DOHH2 (cell line): ENCODE data around the gene NCF4.

Source experiments
- H3F3A ChIP-seq: fragments of 200-600 bp; sonication (generic), shearing (Covaris generic); 2 replicates; pipeline ENCODE4 v1.6.0; 2016; ENCODE audit warnings: antibody characterized with exemption, mild to moderate bottlenecking; ENCODE audit not compliant: control insufficient read depth, insufficient read depth
- H3K27ac ChIP-seq: fragments of 200-600 bp; sonication (generic); 2 replicates; pipeline ENCODE4 v1.5.1; 2014; ENCODE audit warnings: low read depth, mild to moderate bottlenecking, low read length, moderate library complexity
- H3K27me3 ChIP-seq: fragments of 200-600 bp; sonication (generic); 2 replicates; pipeline ENCODE4 v1.6.1; 2014; ENCODE audit warnings: mild to moderate bottlenecking, low read length, mixed read lengths; ENCODE audit not compliant: control insufficient read depth
- H3K36me3 ChIP-seq: fragments of 200-600 bp; sonication (generic); 2 replicates; pipeline ENCODE4 v1.6.1; 2014; ENCODE audit warnings: mild to moderate bottlenecking, low read length, moderate library complexity, mixed read lengths; ENCODE audit not compliant: control insufficient read depth
- H3K4me1 ChIP-seq: fragments of 200-600 bp; sonication (generic); 2 replicates; pipeline ENCODE4 v1.6.1; 2014; ENCODE audit warnings: mild to moderate bottlenecking, low read length, mixed read lengths; ENCODE audit not compliant: control insufficient read depth
- H3K4me2 ChIP-seq: fragments of 200-600 bp; sonication (generic); 2 replicates; pipeline ENCODE4 v1.6.0; 2014; ENCODE audit warnings: mild to moderate bottlenecking, low read length, moderate library complexity
- H3K4me3 ChIP-seq: fragments of 200-600 bp; sonication (generic); 2 replicates; pipeline ENCODE4 v1.5.1; 2014; ENCODE audit warnings: mild to moderate bottlenecking, low read length, mixed read lengths
- H3K79me2 ChIP-seq: fragments of 200-600 bp; sonication (generic); 2 replicates; pipeline ENCODE4 v1.6.1; 2014; ENCODE audit warnings: mild to moderate bottlenecking, low read length, mixed read lengths; ENCODE audit not compliant: control insufficient read depth
- H3K9me2 ChIP-seq: fragments of 200-600 bp; sonication (generic); replicated peaks from 2 replicates; pipeline ENCODE4 v1.6.1; 2014; ENCODE audit warnings: mild to moderate bottlenecking, low read length, mixed read lengths; ENCODE audit not compliant: control insufficient read depth
- H3K9me3 ChIP-seq: fragments of 200-600 bp; sonication (generic); 2 replicates; pipeline ENCODE4 v1.6.1; 2014; ENCODE audit warnings: antibody characterized with exemption, low read length, mixed read lengths; ENCODE audit not compliant: control insufficient read depth, insufficient read depth
- H4K20me1 ChIP-seq: fragments of 200-600 bp; sonication (generic); 2 replicates; pipeline ENCODE4 v1.6.0; 2014; ENCODE audit warnings: low read depth, mild to moderate bottlenecking, antibody characterized with exemption, low read length, moderate library complexity; ENCODE audit not compliant: control insufficient read depth, insufficient read depth
- CTCF ChIP-seq: fragments of 200-600 bp; sonication (generic); IDR thresholded peaks from one replicate; pipeline ENCODE4 v1.5.1; 2014; ENCODE audit warnings: antibody characterized with exemption, mild to moderate bottlenecking, low read depth, low read length; ENCODE audit not compliant: poor library complexity, severe bottlenecking
- EZH2phosphoT487 ChIP-seq: fragments of 200-600 bp; sonication (generic); IDR thresholded peaks from 2 replicates; pipeline ENCODE4 v1.6.1; 2017; ENCODE audit warnings: borderline replicate concordance, mild to moderate bottlenecking, antibody characterized with exemption, low read length, moderate library complexity, mixed read lengths

Gene NCF4

GRCh38 chr22:36835903-36836302 lies 24.9 kb upstream of the NCF4 start:
- peaks cover 5% of the 10 kb centered on the region; the same call in 1 of the 2 replicates for H3K36me3 ChIP-seq

GRCh38 chr22:36838119-36839030 lies 22.4 kb upstream of the NCF4 start:
- H3K36me3 ChIP-seq = peaks cover 3% of the 10 kb centered on the region; the same call in 1 of the 2 replicates
- no peaks in the 10 kb centered on the region for H3F3A ChIP-seq
- H4K20me1 ChIP-seq = no peaks in the 10 kb centered on the region
- no peak overlapping the region for H3K4me3 ChIP-seq
- peaks cover 3% of the 10 kb centered on the region for H3K4me1 ChIP-seq
- H3K27ac ChIP-seq = no peak overlapping the region
- no peak overlapping the region for H3K4me2 ChIP-seq
- peaks cover 26% of the 10 kb centered on the region for H3K9me3 ChIP-seq
- no peaks in the 10 kb centered on the region for H3K9me2 ChIP-seq
- no peaks in the 10 kb centered on the region for H3K79me2 ChIP-seq
- 0 out of 2 replicates have a peak, but pooled peaks cover 3% of the 10 kb centered on the region for H3K27me3 ChIP-seq
- TF ChIP-seq EZH2phosphoT487 (no peak), CTCF (no peak)

More at GRCh38 chr22:36835903-36836302, 24.9 kb upstream of the NCF4 start:
- no peak overlapping the region for H3K4me3 ChIP-seq
- H3K9me2 ChIP-seq = no peaks in the 10 kb centered on the region
- no peaks in the 10 kb centered on the region for H3K27me3 ChIP-seq
- peaks cover 24% of the 10 kb centered on the region for H3K4me1 ChIP-seq
- H3K27ac ChIP-seq = no peak overlapping the region
- H4K20me1 ChIP-seq = no peaks in the 10 kb centered on the region
- peaks cover 29% of the 10 kb centered on the region for H3K9me3 ChIP-seq
- TF ChIP-seq CTCF (no peak), EZH2phosphoT487 (no peak)
- no peak overlapping the region for H3K4me2 ChIP-seq
- no peaks in the 10 kb centered on the region for H3K79me2 ChIP-seq
- H3F3A ChIP-seq = no peaks in the 10 kb centered on the region

GRCh38 chr22:36839356-36840073 lies 21.3 kb upstream of the NCF4 start:
- no peaks in the 10 kb centered on the region for H3K9me2 ChIP-seq
- H3K27me3 ChIP-seq = 0 out of 2 replicates have a peak, but pooled peaks cover 3% of the 10 kb centered on the region
- H3F3A ChIP-seq = no peaks in the 10 kb centered on the region
- no peaks in the 10 kb centered on the region for H3K4me1 ChIP-seq
- H3K27ac ChIP-seq = no peak overlapping the region
- H3K79me2 ChIP-seq = no peaks in the 10 kb centered on the region
- TF ChIP-seq CTCF = no peak
- no peak for TF ChIP-seq EZH2phosphoT487
- no peaks in the 10 kb centered on the region for H4K20me1 ChIP-seq
- H3K4me2 ChIP-seq = no peak overlapping the region
- peaks cover 20% of the 10 kb centered on the region for H3K9me3 ChIP-seq
- no peak overlapping the region for H3K4me3 ChIP-seq
- H3K36me3 ChIP-seq = no peaks in the 10 kb centered on the region
